IPS-18c (cell line): ENCODE measurements around the gene CLSTN2.

Experiments
- H3K4me3 ChIP-seq: 2 replicates; pipeline ENCODE4 v1.7.0; 2013; ENCODE audit warnings: low read depth, mild to moderate bottlenecking, low read length, moderate library complexity; ENCODE audit not compliant: insufficient read depth
- H3K9me3 ChIP-seq: one replicate; pipeline ENCODE4 v1.6.1; 2013; ENCODE audit warnings: mild to moderate bottlenecking, low read length, moderate library complexity; ENCODE audit not compliant: control insufficient read depth, insufficient read depth

Gene CLSTN2

DNA sequence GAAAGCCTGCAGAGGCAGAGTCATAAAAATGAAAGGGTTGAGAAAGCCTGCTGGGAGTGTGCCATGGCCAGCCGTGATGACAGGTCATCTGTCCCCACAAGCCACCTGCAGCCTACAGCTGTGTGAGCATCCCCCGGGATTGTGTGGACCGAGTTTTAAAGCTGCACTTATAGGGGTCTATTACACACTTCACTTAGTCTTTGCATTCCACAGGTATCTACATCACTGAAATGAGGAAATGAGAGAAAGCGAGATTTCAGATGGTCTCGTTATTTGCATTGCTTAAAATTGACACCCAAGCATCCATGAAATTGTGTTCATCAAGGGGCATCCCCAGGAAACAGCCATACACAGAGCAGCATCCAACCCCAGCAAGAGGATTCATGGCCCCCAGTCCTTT, 605.3 kb downstream of the CLSTN2 start:
- no peaks in the 10 kb centered on the region for H3K9me3 ChIP-seq
- H3K4me3 ChIP-seq = no peak overlapping the region

DNA sequence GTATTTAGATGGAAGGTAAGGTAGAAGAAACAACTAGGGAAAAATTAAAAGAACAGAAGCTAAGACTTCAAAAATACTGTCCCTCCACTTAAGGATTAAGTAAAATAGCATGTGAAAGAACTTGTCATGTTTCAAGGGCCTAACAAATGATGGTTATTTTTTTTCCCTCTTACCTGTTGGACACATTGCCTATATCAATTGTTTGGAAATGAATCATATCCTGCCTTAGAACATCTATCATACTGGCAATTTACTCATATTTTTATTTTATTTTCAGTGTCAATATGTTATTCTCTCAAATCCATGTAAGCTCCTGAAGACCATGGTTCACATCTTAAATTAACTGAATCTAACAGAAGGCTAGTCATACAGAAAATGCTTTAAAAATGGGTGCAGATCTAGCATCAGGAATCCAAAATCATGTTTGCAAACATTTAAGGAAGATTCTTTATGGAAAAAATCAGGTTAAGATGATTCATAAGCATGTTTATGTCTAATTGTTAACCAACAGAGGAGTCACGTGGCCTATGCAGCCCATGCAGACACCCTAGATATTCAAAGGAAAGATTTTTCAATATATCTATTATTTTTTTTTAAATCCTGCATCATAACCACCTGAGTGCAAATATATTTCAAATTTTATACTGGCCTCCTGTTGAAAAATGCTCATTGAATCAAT, 607.1 kb downstream of the CLSTN2 start:
- Histone ChIP-seq H3K4me3 (no peak overlapping the region), H3K9me3 (no peaks in the 10 kb centered on the region)

DNA sequence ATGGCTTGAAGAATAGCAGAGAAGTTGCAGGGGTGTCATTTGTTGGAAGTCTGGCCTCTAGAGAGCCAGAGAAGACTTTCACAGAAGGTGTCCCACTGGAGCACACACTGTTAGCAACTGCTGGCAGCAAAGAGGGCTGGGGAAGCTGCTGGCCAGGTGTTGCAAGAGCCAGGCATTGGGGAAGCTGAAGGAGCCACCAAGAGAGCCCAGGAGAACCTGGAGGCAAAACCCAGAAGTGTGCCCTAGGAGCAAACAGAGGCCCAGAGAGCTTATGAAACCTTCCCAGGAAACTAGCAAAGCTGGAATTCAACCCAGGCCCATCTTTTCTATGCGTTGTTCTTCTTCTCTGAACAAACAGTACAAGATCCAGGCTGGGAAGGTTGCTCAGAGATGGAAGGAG, 610.2 kb downstream of the CLSTN2 start:
- Histone ChIP-seq H3K9me3 (no peaks in the 10 kb centered on the region), H3K4me3 (no peak overlapping the region)

DNA sequence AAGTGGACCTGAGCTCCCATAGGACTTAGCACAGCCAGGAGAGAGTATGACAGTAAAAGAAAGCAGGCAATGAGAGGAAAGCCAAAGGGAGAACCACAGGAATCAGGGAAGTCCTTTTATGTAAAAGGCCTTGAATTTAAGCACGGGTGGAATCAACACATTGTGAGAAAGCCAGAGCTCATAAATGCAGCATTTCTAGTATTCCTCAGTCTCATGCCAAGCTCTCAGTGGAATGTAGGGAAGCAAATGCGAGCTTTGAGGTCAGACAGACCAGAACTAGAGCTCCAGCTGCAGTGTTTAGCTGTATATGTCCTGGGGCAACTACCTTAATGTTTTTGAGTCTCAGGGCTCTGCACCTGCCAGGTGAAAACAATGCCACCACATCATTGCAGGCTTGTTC, 610.8 kb downstream of the CLSTN2 start:
- no peak overlapping the region for H3K4me3 ChIP-seq
- H3K9me3 ChIP-seq = no peaks in the 10 kb centered on the region

DNA sequence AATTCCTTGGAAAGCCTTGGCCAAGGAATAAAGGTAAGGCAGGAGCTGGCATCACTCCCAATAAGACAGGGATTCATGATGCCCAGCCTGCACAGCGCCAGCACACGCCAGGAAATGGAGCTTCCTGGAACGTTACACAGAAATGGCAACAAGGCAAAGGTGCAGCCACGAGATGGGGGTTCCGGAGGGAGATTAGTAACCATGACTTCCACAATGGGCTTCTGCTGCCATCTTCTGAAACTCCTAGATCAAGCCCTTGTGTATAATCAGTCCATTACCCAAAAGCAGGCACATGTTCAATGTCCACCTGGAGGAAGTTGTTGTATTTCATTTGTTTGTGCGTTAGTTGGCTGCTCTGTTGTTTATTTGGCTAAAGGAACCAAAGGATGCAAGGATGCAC, 611.7 kb downstream of the CLSTN2 start:
- H3K9me3 ChIP-seq = no peaks in the 10 kb centered on the region
- no peak overlapping the region for H3K4me3 ChIP-seq

DNA sequence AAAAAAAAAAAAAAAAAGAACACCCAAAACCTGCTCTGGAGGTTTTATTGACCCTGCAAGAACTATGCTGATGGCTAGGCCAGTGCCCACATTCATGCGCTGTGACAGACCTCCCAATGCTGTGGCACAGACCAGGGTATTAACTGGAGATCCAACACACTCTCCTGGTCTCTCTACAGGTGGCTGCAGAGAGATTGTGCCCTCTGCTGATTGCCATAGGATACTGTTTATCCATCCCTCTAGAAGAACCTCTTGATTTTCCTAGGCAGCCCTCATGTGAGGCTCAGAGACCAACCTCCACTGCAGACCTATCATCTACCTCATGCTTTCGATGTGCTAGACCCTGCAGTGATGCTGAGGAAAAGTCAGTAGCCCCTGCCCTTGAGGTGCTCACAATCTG, 617.4 kb downstream of the CLSTN2 start:
- Histone ChIP-seq H3K4me3 (no peak overlapping the region), H3K9me3 (no peaks in the 10 kb centered on the region)

DNA sequence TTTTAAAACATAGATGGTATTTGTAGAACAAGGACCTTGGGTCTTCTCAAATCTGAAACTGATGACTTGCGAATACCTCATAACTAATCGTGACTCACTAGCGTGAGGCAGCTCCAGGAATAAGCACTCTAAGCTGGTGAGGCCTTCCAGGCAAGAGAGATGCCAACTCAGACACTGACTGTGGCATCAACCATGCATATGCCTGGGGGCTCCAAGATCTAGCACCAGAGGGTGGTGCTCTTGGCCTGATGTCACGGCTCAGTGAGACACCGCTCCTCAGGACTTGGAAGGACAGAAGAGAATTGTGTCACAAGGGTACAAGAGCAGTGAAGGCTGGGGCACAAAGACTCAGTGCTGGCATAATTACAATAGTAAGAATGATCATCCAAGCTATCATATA, 617.9 kb downstream of the CLSTN2 start:
- no peak overlapping the region for H3K4me3 ChIP-seq
- no peaks in the 10 kb centered on the region for H3K9me3 ChIP-seq

DNA sequence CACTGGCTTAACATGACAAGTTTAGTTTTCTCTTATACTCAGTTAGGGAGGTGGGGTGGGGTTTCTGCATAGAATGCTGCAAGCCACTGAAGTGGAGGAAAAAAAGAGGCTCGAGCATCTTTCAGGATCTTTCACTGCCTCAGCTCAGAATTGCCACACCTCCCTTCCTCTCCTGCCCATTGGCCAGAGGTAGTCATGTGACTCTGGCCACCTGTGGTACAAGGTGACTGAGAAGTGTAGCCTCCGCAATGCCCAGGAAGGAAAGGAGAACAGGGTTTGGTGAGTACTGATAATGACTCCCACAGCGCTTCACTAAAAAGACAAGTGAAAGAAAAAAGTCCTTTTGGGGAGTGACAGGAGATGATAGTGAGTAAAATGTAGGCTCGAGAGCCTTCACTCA, 618.6 kb downstream of the CLSTN2 start:
- H3K9me3 ChIP-seq = no peaks in the 10 kb centered on the region
- no peak overlapping the region for H3K4me3 ChIP-seq

DNA sequence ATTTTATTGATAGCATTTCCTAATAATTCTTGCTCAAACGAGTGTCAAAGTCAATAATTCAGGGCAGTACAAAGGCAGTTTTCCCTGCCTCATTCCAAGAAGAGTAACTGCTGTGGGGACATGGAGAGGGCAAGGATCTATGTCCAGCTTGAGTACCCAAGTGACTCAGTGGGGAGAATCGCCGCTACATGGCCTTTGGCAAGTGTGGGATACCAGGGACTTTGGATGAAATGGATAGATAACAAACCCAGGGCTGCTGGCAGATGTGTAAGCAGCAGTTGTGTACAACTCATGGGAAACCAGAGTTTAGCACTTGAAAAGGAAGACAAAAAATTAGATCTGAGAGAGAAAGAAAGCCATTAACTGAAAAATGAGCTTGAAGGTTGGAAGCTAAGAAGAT, 620.7 kb downstream of the CLSTN2 start:
- no peaks in the 10 kb centered on the region for H3K9me3 ChIP-seq
- no peak overlapping the region for H3K4me3 ChIP-seq

DNA sequence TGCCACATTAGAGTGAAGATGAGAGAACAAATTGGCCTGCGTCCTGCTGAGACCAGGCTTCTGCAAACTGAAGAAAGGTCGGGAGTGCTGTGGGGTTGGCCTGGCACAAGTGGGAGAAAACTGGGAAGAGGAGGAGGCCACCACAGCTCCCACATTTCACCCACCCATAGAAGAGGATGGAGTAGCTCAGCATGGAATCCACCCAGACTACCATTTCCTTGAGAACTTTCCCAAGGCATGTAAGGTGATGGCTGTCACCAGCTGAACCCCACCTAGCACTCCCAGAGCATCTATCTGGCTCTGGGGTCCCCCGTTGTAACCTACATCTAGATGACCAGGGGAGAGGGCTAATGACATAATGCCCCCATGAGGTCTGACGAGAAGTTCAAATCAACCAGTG, 622.5 kb downstream of the CLSTN2 start:
- Histone ChIP-seq H3K9me3 (no peaks in the 10 kb centered on the region), H3K4me3 (no peak overlapping the region)

DNA sequence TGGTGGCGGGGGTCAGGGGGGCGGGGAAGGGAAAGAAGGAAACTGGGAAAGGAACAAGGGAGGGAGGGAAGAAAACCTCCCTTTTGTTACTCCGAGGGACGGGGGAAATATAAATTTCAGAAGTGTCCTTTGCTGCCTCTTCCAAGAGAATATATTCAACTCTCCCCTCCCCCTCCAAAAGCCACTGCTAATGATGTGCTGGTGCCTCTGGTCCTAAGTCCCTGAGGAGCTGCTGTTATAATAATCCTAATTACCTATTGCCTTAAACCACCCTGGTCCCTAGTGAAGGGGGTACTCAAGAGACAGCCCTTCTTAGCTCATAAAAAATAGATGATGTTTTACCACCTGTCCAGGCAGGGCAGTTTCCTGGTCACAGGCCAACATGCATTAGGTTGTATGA, 624.6 kb downstream of the CLSTN2 start:
- H3K4me3 ChIP-seq = no peak overlapping the region
- no peaks in the 10 kb centered on the region for H3K9me3 ChIP-seq

DNA sequence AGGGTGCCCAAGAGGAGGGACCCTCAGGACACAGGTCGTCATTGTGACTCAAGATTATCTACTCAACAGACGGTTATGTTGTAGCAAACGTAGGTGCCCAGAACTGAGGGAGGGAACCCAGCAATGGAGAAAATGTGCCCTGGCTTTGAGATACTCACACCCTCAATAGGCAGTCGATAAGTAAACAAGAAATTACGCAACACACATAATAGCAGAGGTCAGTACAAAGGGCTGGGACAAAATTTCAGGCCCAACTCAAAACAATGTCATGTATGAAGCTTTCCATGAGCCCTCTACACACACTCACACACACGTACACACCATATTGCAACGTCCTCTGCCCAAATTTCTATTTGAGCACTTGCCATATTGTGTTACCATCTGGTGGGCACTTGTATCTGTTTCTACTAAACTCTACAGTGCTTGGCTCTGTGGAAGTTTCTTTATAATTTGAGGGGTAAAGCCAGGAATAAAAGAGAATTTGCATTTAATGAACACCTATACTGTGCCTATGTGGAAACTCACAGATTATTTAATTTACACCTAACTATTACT, 628.3 kb downstream of the CLSTN2 start:
- Histone ChIP-seq H3K9me3 (no peaks in the 10 kb centered on the region), H3K4me3 (no peak overlapping the region)

DNA sequence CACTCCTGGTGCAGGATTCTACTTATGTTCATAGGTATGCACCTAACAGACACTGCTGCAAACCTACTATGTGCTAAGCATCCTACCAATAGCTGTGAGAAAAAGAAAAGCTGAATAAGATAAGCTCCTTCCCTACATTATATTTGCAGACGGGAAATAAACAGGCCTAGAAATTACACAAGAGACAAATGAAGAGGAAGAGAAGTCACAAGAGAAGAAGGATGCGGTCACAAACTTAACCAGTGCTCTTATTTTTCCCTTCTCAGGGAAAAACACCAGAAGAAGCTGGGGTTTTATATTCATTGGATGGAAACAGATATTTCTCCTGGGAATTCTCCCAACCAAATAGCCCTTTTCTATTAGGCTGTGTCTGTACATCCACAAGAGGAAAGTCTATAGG, 633.1 kb downstream of the CLSTN2 start:
- Histone ChIP-seq H3K9me3 (no peaks in the 10 kb centered on the region), H3K4me3 (no peak overlapping the region)

DNA sequence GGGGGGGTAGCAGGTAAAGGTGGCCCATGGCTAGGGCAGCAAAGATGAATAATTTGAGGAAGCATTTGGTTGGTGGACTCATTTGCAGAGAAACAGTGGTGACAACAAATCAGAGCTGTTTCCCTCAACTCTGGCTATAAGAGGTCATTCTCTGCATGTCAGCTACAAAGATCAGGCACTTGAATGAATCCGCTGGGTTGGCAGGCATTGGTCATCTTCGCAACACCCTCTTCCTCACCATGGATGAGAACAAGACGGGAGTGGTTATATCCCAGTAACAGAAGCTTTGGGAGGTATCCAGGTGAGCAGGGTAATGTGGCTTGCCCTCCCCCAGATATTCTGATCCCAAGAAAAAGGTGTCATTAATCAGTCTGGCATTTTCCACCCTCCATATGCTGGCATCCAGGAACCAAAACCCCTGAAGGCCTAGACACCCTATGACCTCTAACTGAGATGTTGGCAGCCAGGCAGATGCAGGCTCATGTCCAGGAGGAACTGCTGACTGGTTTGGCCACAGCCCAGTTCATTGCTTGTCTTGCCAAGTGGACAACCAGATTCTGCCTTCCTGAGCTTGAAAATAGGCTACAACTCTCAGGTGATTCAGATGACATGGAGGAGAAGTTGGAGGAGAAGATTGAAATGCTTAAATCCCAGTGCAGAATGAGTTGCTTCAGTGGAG, 634.0 kb downstream of the CLSTN2 start:
- H3K9me3 ChIP-seq = no peaks in the 10 kb centered on the region
- no peak overlapping the region for H3K4me3 ChIP-seq

DNA sequence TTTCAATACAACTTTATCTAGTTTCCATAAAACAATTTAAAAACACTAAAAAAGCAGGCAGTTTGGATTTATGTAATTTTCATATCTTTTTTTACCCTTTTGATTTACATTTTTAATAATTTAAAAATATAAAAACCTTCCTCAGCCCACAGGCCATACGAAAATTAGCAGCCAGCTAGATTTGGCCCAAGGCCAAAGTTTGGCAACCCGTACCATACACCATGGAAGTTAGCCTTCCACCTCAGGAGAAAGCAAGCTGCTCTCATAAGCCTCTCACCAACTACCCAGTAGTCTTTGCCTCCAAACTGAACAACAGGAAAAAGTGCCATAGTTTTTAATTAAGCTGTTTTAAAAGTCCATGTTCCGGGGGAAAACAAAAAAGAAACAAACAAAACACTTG, 635.6 kb downstream of the CLSTN2 start:
- H3K4me3 ChIP-seq = no peak overlapping the region
- H3K9me3 ChIP-seq = no peaks in the 10 kb centered on the region

DNA sequence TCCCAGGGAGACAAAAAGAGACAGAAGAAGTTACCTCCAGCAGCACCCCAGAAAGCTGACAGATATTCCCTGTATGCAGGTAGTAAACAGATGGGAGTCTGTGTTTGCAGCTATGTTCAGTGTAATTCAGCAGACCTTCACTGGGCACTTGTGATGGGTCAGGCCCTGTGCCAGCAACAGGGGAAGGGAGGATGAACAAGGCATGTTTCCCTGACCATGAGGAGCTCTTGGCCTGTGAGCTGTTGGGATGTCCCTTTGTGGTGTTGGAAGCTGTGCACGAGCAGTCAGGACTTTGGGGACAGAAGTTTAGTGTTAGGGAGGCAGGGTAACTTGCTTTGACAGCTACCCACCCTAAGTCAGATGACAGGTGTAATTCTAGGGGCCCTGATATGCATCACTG, 636.9 kb downstream of the CLSTN2 start:
- Histone ChIP-seq H3K9me3 (no peaks in the 10 kb centered on the region), H3K4me3 (no peak overlapping the region)

DNA sequence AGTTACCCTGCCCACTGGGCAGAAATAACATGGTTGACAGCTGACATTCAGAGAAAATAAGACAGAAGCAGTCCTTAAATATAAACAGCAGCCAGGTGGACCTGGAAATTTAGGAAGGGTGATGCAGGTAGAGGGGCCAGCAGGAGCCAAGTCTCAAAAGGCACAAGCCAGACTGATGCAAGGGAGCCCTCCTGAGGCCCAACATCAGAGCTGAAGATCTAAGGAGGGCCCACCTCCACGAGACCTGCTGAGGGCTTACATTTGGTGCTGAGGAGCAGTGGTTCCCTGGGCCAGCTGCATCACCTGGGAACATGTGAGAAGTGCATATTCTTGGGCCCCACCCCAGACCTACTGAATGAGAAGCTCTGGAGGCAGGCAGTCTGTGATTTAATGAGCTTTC, 637.3 kb downstream of the CLSTN2 start:
- no peak overlapping the region for H3K4me3 ChIP-seq

DNA sequence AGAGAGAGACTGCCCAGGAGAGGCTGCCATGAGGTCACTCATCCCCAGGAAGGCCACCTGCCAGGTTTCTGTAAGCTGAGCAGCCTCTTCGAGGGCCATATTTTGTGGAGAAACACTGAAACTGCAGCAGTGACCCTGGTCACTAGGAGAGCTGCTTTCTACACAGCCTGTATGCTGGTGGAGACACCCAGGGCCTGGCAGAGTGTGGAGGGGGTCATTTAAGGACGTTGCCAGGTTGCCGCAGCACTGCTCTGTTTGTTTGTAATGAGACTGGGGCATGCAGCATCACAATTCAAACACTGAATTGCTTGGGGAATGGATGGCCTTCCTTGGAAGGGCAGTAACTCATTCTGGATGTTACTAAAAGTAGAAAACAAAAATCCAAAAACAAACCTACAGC, 638.0 kb downstream of the CLSTN2 start:
- no peak overlapping the region for H3K4me3 ChIP-seq
- H3K9me3 ChIP-seq = no peaks in the 10 kb centered on the region

More for the DNA sequence above, 637.3 kb downstream of the CLSTN2 start:
- H3K9me3 ChIP-seq = no peaks in the 10 kb centered on the region

DNA sequence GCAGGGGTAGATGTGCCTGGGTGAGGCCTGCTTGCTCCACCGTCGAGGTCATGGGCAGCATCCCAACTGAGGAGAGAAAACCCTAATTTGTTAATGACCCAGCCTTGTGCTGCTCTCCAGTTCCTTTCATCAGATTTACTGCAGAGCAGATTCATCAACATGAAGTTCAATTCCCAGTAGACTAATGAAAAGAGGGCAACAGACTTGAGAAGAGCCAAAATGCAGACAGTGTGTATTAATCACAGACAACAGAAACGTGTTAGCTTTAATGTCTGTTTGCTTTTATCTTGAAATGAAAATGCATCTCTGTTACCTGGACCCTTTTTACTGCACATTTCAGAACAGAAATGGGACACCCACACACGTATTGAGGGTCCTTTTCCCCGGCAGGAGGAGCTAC, 639.4 kb downstream of the CLSTN2 start:
- H3K9me3 ChIP-seq = no peaks in the 10 kb centered on the region
- H3K4me3 ChIP-seq = no peak overlapping the region
